Measurements from ENCODE around the gene TCAF2.
"Not testable (repeated sequence)": the region's sequence is repeated elsewhere in the genome, so short reads cannot be mapped to it uniquely, and the experiment has no call there.

- TF ChIP-seq MLLT1 (IDR thresholded peaks at IDR 0.05); TEAD2 (tag; IDR thresholded peaks at IDR 0.05); NFIC (IDR thresholded peaks at IDR 0.05): not testable (repeated sequence)
Measured at GRCh38 chr7:143615545-143615944, 5.2 kb upstream of the TCAF2 start.
